ENCODE measurements around the gene SNRPB. TPM values are rescaled to one million over a fixed set of nuclear protein-coding genes. Genes with fewer than 3 reads are reported as not detected.
"Not testable (repeated sequence)": the region's sequence is repeated elsewhere in the genome, so short reads cannot be mapped to it uniquely, and the experiment has no call there.

The SNRPB gene
- polyA plus RNA-seq (ENCODE audit: insufficient read length in 4 of 4): 100 to 1,000 TPM; 134 to 193 (median 158) TPM

- DNase-seq (ENCODE audit: low read depth in 4 of 4, low spot score in 2 of 4): peak; percentile 93 to 97 (median 94)
Observed at GRCh38 chr20:2470423-2471193, at the start of gene SNRPB. Gene SNRPB, minus strand, starts transcription at chr20:2470789. Its CDS starts 99 bp downstream, at chr20:2470690.

- no peak for DNase-seq (ENCODE audit: low read depth in 4 of 4, low spot score in 2 of 4)
Observed at GRCh38 chr20:2519115-2519809, 48.7 kb upstream of the SNRPB start.

GRCh38 chr20:2518558-2518957 lies 48.0 kb upstream of the SNRPB start:
- DNase-seq (ENCODE audit: low read depth in 4 of 4, low spot score in 2 of 4): no peak

- DNase-seq (ENCODE audit: low read depth in 4 of 4, low spot score in 2 of 4): no peak
Observed at GRCh38 chr20:2518096-2518495, 47.5 kb upstream of the SNRPB start.

GRCh38 chr20:2516399-2516798 lies 45.8 kb upstream of the SNRPB start:
- DNase-seq (ENCODE audit: low read depth in 4 of 4, low spot score in 2 of 4): no peak

- DNase-seq (ENCODE audit: low read depth in 4 of 4, low spot score in 2 of 4): no peak
Observed at GRCh38 chr20:2515203-2515602, 44.6 kb upstream of the SNRPB start.

GRCh38 chr20:2509794-2510193 lies 39.2 kb upstream of the SNRPB start:
- DNase-seq (ENCODE audit: low read depth in 4 of 4, low spot score in 2 of 4): no peak

GRCh38 chr20:2509468-2509781 lies 38.8 kb upstream of the SNRPB start:
- DNase-seq (ENCODE audit: low read depth in 4 of 4, low spot score in 2 of 4): no peak

GRCh38 chr20:2508631-2509467 lies 38.3 kb upstream of the SNRPB start, which contains the start of gene ZNF343:
Gene ZNF343, minus strand, starts transcription at chr20:2508915. Its CDS starts 15,020 bp downstream, at chr20:2493895.
- peak; percentile 70 to 86 (median 83) for DNase-seq (ENCODE audit: low read depth in 4 of 4, low spot score in 2 of 4)

GRCh38 chr20:2507875-2508630 lies 37.5 kb upstream of the SNRPB start:
- no peak for DNase-seq (ENCODE audit: low read depth in 4 of 4, low spot score in 2 of 4)

- no peak for DNase-seq (ENCODE audit: low read depth in 4 of 4, low spot score in 2 of 4)
Observed at GRCh38 chr20:2507464-2507863, 36.9 kb upstream of the SNRPB start.

GRCh38 chr20:2506426-2506825 lies 35.8 kb upstream of the SNRPB start:
- not testable (repeated sequence) for DNase-seq (ENCODE audit: low read depth in 4 of 4, low spot score in 2 of 4)

- DNase-seq (ENCODE audit: low read depth in 4 of 4, low spot score in 2 of 4): not testable (repeated sequence)
Observed at GRCh38 chr20:2504803-2505202, 34.2 kb upstream of the SNRPB start.

- not testable (repeated sequence) for DNase-seq (ENCODE audit: low read depth in 4 of 4, low spot score in 2 of 4)
Observed at GRCh38 chr20:2502808-2503384, 32.3 kb upstream of the SNRPB start.

GRCh38 chr20:2485661-2486060 lies 15.1 kb upstream of the SNRPB start:
- no peak for DNase-seq (ENCODE audit: low read depth in 4 of 4, low spot score in 2 of 4)

GRCh38 chr20:2485080-2485479 lies 14.5 kb upstream of the SNRPB start:
- DNase-seq (ENCODE audit: low read depth in 4 of 4, low spot score in 2 of 4): no peak

- DNase-seq (ENCODE audit: low read depth in 4 of 4, low spot score in 2 of 4): no peak
Observed at GRCh38 chr20:2483504-2483903, 12.9 kb upstream of the SNRPB start.

GRCh38 chr20:2480381-2480780 lies 9.8 kb upstream of the SNRPB start:
- no peak for DNase-seq (ENCODE audit: low read depth in 4 of 4, low spot score in 2 of 4)

- DNase-seq (ENCODE audit: low read depth in 4 of 4, low spot score in 2 of 4): no peak
Observed at GRCh38 chr20:2476742-2477615, 6.4 kb upstream of the SNRPB start.
